NCI-H1930 (cell line): ENCODE data around the gene EFTUD2.

Experiments used
- DNase-seq, 2 experiments: peaks; one replicate each; lab custom pipeline; 2025; lab: John Stamatoyannopoulos, UW

The EFTUD2 gene

DNA sequence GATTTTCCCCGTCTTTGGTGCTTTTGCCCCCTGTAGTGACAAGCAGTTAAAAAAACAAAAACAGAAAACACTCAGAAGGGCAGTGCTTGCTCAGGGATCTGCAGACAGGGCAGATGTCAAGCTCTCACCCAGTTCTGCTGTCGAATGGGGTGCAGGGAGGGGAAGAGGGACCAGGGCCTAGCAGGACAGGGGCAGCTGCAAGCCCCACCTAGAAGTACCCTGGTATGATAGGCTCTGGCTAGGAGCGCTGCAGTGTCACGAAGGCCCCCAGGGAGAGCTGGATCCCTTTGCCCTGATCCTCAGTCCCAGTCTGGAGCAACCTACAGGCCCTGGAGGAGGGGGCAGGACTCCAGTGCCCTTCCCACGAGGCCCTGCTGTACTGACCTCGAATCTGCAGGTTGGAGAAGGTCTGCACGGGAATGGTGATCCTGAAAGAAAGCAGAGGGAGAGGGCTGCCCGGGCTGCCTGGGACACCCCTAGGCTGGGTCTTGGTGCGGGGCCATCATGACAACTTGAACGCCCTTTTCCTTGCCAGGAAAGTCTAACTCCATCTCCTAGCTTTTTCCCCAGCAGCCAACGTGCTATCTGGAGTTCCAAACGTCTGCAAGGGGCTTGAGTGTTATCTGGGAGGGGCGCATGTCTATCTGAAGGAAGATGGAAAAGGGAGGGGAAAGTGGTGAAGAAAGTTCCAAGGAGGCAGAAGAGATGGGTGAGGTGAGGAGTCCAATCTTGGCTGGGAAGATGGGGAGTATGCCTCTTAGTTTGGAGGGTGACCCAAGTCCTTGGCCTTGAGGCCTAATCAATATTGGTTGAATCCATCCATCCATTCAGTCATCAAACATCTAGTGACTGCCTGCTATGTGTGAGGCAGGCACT lies 11.2 kb upstream of the EFTUD2 start:
- no peak for DNase-seq

DNA sequence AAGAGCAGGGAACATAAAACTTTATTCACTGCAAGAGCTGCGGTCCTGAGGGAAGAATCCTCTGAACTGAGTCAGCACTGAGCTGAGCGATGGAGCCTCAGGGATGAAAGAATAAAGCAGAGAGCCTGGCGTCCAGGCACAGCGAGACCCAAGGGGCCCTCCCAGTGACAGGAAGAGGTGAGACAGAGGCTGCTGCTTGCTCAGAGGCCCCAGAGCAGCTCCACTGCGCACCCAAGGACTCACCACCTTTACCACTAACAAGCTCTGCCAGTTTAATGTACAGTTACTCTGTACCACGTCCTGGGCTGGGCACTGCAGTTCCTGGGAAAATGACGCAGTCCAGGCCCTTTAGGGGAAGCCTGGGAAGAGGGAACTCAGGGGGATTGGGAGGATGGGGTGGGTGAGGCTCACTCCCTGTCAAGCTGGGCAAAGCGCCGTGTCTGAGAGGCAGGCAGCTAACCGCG lies 10.5 kb upstream of the EFTUD2 start:
- no peak for DNase-seq

- DNase-seq, result no peak
Measured at GRCh38 chr17:44908761-44909326, 9.6 kb upstream of the EFTUD2 start.

DNA sequence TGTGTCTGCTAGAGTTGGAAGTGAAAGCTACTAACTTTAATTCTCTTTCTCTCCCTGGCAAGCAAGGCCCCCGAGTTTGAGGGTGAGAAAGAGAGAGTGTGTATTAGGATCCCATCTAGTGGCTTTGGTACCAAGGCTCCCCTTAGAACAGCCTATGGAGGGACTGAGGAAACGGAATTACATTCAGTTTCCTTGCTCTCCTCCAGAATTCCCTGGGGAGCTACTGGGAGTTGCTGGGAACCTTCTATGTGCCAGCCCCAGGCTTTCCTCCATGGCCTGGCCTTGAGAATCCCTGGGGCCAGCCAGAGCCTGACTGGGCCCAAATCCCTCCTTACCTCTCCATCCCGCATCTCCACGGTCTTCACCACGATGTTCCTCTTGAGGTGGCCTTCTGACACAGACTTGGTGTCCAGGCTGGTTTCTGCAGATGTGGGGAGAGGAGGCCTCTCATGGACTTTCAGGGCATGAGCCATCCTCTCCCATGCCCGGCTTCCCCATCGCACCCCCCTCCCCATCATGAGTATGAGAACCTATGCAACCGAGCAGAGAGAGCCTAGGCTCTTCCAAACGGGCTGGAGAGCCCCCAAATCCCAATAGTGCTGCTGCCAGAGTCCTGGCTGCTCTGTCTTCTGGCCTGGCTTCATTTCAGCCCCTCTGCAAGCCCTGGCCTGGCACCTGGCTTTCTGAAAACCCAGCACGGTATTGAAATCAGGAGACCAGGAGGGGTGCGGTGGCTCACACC lies 8.7 kb upstream of the EFTUD2 start:
- DNase-seq, result no peak

GRCh38 chr17:44906763-44907728 lies 7.8 kb upstream of the EFTUD2 start:
- no peak for DNase-seq

GRCh38 chr17:44906010-44906646 lies 6.9 kb upstream of the EFTUD2 start:
- no peak for DNase-seq

DNA sequence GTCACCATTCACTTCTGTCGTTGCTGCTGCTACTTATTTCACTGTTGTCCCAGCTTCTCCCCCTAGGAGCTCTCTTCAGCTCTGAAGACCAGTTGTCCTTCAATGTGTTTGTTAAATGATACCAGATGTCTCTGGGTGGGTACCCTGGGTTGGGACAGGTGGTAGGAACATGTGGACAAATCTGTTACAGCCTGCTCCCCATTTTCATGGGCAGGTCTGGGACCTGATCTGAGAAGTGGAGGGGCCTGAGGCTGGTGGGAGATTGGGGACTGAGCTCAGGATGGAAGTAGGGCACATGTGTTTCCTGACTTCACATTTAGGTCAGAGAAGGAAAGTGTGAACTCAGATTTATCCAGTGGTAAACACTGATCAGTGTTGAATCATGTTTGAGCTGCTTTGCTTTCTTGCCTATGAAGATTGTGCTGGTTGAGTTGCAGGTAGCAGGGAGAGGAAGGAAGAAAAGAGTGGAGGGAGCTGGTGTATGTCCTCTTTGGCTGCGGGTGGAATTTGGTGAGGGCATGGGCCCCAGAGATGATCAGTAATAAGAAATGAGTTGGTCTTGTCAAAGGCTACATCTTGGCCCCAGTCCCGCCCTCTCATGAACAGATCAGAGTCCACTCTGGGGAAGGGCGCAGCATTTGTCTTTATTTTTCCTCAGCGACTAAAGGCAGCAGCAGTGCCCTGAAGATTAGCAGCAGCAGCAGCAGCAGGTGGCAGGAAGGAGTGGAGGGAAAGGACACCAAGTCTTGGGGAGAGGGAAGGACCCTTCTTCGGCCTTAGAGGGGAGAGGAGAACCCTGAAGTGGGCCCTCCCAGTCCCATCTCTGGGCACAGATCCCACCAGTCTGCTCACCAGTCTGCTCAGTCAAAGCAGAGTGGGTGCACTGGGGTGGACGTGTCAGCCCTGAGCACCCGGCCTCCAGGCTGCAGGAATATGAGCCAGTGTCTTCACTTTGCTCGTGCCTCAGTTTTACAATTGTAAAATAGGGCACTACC lies 6.1 kb upstream of the EFTUD2 start:
- no peak for DNase-seq

GRCh38 chr17:44904001-44904984 lies 5.0 kb upstream of the EFTUD2 start:
- DNase-seq, result no peak

DNA sequence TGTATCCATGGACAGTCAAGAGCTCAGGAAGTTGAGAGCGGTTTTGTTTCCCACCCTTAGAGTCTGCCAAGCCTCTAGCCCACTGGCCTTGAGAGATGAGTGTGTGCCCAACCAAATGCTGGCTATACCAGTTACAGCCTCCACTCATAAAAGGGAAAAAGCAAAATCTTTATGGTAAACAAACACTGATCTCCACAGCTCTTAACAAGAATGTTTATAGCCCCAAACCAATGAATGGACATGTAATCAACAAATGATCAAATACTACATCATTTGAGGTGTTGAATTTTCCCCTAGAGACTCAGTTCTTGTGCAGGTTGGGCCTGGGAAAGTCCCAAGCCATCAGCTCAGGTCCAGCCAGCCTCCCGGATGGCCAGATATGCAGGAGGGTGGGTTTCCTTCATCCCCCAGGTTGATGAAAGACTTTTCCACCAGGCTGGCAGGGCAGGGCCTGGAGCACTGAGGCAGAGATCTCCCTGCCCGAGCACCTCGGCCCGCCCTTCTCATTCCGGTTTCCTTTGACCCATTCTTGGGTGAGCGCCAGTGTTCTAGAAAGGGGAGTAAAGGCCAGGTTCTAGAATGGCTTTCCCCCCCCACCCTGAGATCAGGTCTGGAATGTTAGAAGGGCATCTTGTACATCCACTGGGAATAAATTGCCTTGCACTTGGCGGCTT lies 3.9 kb upstream of the EFTUD2 start:
- DNase-seq, result no peak

DNA sequence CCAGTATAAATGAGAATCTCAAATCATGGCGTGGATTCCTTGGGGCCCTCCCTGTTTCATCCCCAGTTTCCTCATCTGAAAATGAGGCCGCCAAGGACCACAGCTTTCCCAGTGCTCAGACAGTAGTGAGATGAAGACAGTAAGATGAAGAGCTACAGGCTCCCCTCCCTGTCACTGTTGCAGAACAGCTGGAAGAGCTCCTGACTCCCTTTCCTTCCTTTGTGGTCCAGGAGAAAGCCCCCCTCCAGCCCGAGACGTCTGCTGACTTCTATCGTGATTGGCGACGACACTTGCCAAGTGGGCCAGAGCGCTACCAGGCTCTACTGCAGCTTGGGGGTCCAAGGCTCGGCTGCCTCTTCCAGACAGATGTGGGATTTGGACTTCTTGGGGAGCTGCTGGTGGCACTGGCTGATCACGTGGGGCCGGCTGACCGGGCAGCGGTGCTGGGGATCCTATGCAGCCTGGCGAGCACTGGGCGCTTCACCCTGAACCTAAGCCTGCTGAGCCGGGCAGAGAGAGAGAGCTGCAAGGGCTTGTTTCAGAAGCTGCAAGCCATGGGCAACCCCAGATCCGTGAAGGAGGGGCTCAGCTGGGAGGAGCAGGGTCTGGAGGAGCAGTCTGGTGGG lies 3.0 kb upstream of the EFTUD2 start:
- no peak for DNase-seq

GRCh38 chr17:44901411-44901921 lies 2.2 kb upstream of the EFTUD2 start:
- DNase-seq, result no peak

- DNase-seq, result no peak
Measured at GRCh38 chr17:44900894-44901293, 1.6 kb upstream of the EFTUD2 start.

DNA sequence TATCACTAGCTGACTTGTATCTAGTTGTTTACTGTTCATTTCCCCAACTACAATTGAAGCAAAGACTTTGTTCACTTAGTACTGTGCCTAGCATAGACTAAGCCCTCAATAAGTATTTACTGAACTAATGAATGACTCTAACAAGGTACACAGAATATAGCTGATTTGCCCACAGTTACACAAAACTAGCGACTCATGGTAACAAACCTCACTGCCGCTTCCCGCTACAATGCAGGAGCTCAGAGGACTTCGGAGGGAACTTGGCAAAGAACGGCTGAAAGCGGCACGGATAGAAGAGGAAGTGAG lies 524 bp downstream of the EFTUD2 start:
- no peak for DNase-seq

DNA sequence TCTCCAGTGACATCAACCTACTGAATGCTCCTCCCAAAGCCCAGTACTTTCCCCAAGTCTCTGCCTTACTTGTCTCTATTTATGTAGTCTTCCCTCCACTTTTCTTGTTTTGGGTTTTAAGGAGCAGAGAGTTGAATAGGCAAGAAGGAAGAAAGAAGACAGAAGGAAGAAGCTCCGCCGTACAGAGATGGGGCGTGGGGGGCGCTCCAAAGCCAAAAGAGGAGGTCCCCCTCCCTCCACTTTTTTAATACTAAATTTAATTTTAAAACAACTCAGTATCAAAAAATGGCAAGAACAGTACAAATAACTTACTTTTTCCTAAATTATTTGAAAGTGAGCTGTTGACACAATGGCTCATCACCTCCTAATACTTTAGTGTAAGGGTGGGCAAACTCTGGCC lies 4.6 kb downstream of the EFTUD2 start:
- no peak for DNase-seq

GRCh38 chr17:44892250-44892649 lies 7.0 kb downstream of the EFTUD2 start:
- no peak for DNase-seq

DNA sequence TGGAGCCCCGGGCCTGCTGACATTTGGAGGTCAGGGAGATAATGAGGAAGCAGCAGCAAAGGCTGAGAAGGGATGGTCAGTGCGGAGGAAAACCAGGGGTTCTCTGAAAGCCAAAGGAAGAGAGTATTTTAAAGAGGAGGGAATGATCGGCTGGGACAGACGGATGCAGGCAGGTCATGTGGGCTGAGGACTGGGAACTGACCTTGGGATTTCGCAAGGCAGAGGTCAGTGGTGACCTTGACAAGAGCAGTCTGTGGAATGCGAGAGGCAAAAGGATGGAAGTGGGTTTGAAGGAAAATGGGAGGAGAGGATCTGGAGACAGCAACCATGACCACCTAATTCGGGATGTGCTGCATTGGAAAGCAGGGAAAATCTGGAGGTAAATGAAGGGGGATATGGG lies 10.2 kb downstream of the EFTUD2 start:
- no peak for DNase-seq
